Keratinocyte (primary cell): Measurements from ENCODE around the gene THOC2.

Experiments
- CTCF ChIP-seq, 3 experiments: IDR thresholded peaks in 1 of 3; conservative IDR thresholded peaks in 1 of 3; optimal IDR thresholded peaks in 1 of 3; 2 replicates in 2 of 3; 3 replicates in 1 of 3; pipeline versions ENCODE3 to v1.5.1; 2011; ENCODE audit warnings: low read length in 3 of 3, mild to moderate bottlenecking in 3 of 3, moderate library complexity in 2 of 3, control low read depth in 1 of 3, inconsistent platforms in 1 of 3; ENCODE audit not compliant: insufficient read depth in 2 of 3; ENCODE audit errors: extremely low read depth in 1 of 3
- EZH2 ChIP-seq: IDR thresholded peaks from one replicate; pipeline ENCODE4 v1.6.1; 2012; ENCODE audit warnings: inconsistent platforms, mild to moderate bottlenecking, low read length, moderate library complexity

GRCh38 chrX:123570011-123570590 lies 162.8 kb downstream of the THOC2 start:
- TF ChIP-seq CTCF (optimal IDR thresholded peaks at IDR 0.05 in 1 of 3, IDR thresholded peaks at IDR 0.05 in 1 of 3, conservative IDR thresholded peaks at IDR 0.05 in 1 of 3; ENCODE audit: extremely low read depth in 1 of 3, insufficient read depth in 2 of 3, low read length in 3 of 3) = no peak
- no peak for TF ChIP-seq EZH2
